Smooth muscle cell (in vitro differentiated cells): ENCODE results near the gene BCL3. TPM values are rescaled to one million over a fixed set of nuclear protein-coding genes. Genes with fewer than 3 reads are reported as not detected.
"Not testable (repeated sequence)": the region's sequence is repeated elsewhere in the genome, so short reads cannot be mapped to it uniquely, and the experiment has no call there.

Experiments
- DNase-seq: peaks from one replicate; lab custom pipeline; 2025; ENCODE audit not compliant: unreplicated experiment; lab: John Stamatoyannopoulos, UW
- H2AFZ ChIP-seq: fragments of 200-600 bp; sonication (generic); 2 replicates; pipeline ENCODE4 v1.6.0; 2016; ENCODE audit warnings: antibody characterized with exemption, low read depth, mild to moderate bottlenecking
- H3F3A ChIP-seq: fragments of 200-600 bp; sonication (generic); 2 replicates; pipeline ENCODE4 v1.6.0; 2017; ENCODE audit warnings: antibody characterized with exemption, low read depth
- H3K27ac ChIP-seq: fragments of 200-600 bp; sonication (generic); 2 replicates; pipeline ENCODE4 v1.5.1; 2016; ENCODE audit warnings: low read depth, mild to moderate bottlenecking
- H3K27me3 ChIP-seq: fragments of 200-600 bp; sonication (generic); 2 replicates; pipeline ENCODE4 v1.6.1; 2016; ENCODE audit warnings: low read depth, mild to moderate bottlenecking
- H3K36me3 ChIP-seq: fragments of 200-600 bp; sonication (generic); 2 replicates; pipeline ENCODE4 v1.5.1; 2016; ENCODE audit warnings: low read depth
- H3K4me1 ChIP-seq: fragments of 200-600 bp; sonication (generic); 2 replicates; pipeline ENCODE4 v1.5.1; 2016; ENCODE audit warnings: low read depth
- H3K4me2 ChIP-seq: fragments of 200-600 bp; sonication (generic); 2 replicates; pipeline ENCODE4 v1.6.0; 2016; ENCODE audit warnings: mild to moderate bottlenecking
- H3K4me3 ChIP-seq: fragments of 200-600 bp; sonication (generic); 2 replicates; pipeline ENCODE4 v1.5.1; 2016; ENCODE audit warnings: mild to moderate bottlenecking
- H3K79me2 ChIP-seq: fragments of 200-600 bp; sonication (generic); 2 replicates; pipeline ENCODE4 v1.6.0; 2016; ENCODE audit warnings: low read depth, mild to moderate bottlenecking
- H3K9ac ChIP-seq: fragments of 200-600 bp; sonication (generic); 2 replicates; pipeline ENCODE4 v1.6.0; 2016; ENCODE audit warnings: low read depth
- H3K9me3 ChIP-seq: fragments of 200-600 bp; sonication (generic); replicated peaks from 2 replicates; pipeline ENCODE4 v1.5.1; 2016; ENCODE audit warnings: low read depth
- H4K20me1 ChIP-seq: fragments of 200-600 bp; sonication (generic); 2 replicates; pipeline ENCODE4 v1.6.0; 2016; ENCODE audit warnings: low read depth
- CTCF ChIP-seq: fragments of 200-600 bp; sonication (generic); IDR thresholded peaks from 2 replicates; pipeline ENCODE4 v1.5.1; 2017; ENCODE audit warnings: borderline replicate concordance, mild to moderate bottlenecking, antibody characterized with exemption; ENCODE audit not compliant: insufficient read depth, poor library complexity, severe bottlenecking
- WGBS: methylation state at CpG from one replicate; pipeline ENCODE4 v1.1.7; 2016; ENCODE audit warnings: low lambda C conversion rate; 5-methylcytosine and 5-hydroxymethylcytosine counted together
- polyA plus RNA-seq: library from polyadenylated mRNA; unstranded; fragments of >200 nt; fragmentation: Nextera tagmentation; extraction: Ambion mirVana; gene quantifications from 2 replicates; pipeline ENCODE4 v1.2.1, GENCODE V29; 2016
- total RNA-seq: library from RNA; depleted of rRNA; stranded (reverse); fragments of >200 nt; gene quantifications from 2 replicates; pipeline ENCODE4 v1.2.3, GENCODE V29; 2014

BCL3 gene
- total and polyA plus RNA-seq, 2 experiments from 2014 or later, result 12.2 to 52.8 TPM

DNA sequence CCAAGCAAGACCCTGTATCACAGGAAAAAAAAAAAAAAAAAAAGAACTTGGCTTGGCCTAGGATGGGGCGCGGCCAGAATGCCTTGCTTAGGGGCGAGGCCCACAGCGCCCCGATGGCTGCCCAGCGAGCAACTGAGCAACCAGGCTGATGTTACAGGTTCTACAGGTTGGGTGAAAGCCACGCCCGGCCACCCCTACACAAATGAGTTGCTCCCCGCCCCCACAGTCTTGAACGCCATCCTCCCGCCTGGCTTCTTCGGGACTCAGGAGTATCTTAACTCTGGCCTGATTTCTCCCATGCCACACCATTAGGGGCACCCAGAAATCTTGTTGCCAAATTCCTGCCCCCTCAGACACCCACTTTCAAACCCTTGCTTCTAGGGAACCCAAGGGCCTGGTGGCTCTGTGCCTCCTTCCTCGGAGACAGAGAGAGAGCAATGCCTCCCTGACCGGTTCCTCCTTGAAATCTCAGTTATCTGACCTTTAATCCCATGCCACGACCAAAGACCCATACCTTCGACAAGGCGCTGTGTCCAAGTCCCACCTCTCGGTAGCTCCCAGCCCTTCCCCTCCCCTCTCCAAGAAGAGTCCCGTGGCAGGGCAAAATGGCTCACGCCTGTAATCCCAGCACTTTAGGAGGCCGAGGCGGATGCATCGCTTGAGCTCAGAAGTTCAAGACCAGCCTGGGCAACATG is 28.0 kb downstream of the BCL3 start:
- no peaks in the 10 kb centered on the region for H3K4me1 ChIP-seq
- TF ChIP-seq CTCF, result no peak
- H3K9me3 ChIP-seq, result no peaks in the 10 kb centered on the region
- DNase-seq, result no peak
- H2AFZ ChIP-seq, result no peak overlapping the region
- no peak overlapping the region for H3K27ac ChIP-seq
- no peak overlapping the region for H3K4me2 ChIP-seq
- H3K79me2 ChIP-seq, result no peaks in the 10 kb centered on the region
- H3K36me3 ChIP-seq, result no peaks in the 10 kb centered on the region
- H3K4me3 ChIP-seq, result no peak overlapping the region
- no peak overlapping the region for H3K9ac ChIP-seq
- no peaks in the 10 kb centered on the region for H3F3A ChIP-seq
- H4K20me1 ChIP-seq, result no peaks in the 10 kb centered on the region
- WGBS, result 85% methylated on average over 23 of the region's 23 CpGs
- peaks cover 7% of the 10 kb centered on the region for H3K27me3 ChIP-seq

GRCh38 chr19:44777715-44778347 is 29.3 kb downstream of the BCL3 start, which contains the start of gene CBLC:
Gene CBLC, plus strand, starts transcription at chr19:44777890. Its CDS starts 42 bp downstream, at chr19:44777932.
- no peak for TF ChIP-seq CTCF
- H3K36me3 ChIP-seq, result no peaks in the 10 kb centered on the region
- 12% methylated on average over 44 of the region's 47 CpGs for WGBS
- peak within 1 kb of the TSS; percentile 42 for H3K4me3 ChIP-seq
- H2AFZ ChIP-seq, result no peak within 1 kb of the TSS
- H3K4me2 ChIP-seq, result peak within 1 kb of the TSS; percentile 65
- no peaks in the 10 kb centered on the region for H3F3A ChIP-seq
- no peaks in the 10 kb centered on the region for H4K20me1 ChIP-seq
- no peaks in the 10 kb centered on the region for H3K9me3 ChIP-seq
- H3K79me2 ChIP-seq, result no peaks in the 10 kb centered on the region
- H3K27ac ChIP-seq, result no peak within 1 kb of the TSS
- H3K9ac ChIP-seq, result no peak within 1 kb of the TSS
- H3K27me3 ChIP-seq, result peaks cover 7% of the 10 kb centered on the region
- no peak for DNase-seq
- H3K4me1 ChIP-seq, result no peaks in the 10 kb centered on the region

GRCh38 chr19:44779150-44779549 is 30.6 kb downstream of the BCL3 start:
- Histone ChIP-seq H3K9me3 (no peaks in the 10 kb centered on the region), H3K36me3 (no peaks in the 10 kb centered on the region), H3K79me2 (no peaks in the 10 kb centered on the region), H3K27ac (no peak overlapping the region), H3K4me2 (no peak overlapping the region), H3K9ac (no peak overlapping the region), H3F3A (no peaks in the 10 kb centered on the region), H3K27me3 (peaks cover 7% of the 10 kb centered on the region), H2AFZ (no peak overlapping the region), H4K20me1 (no peaks in the 10 kb centered on the region), H3K4me3 (no peak overlapping the region), H3K4me1 (no peaks in the 10 kb centered on the region)
- WGBS, result 100% methylated on average over 2 of the region's 2 CpGs
- TF ChIP-seq CTCF, result no peak
- DNase-seq, result no peak

DNA sequence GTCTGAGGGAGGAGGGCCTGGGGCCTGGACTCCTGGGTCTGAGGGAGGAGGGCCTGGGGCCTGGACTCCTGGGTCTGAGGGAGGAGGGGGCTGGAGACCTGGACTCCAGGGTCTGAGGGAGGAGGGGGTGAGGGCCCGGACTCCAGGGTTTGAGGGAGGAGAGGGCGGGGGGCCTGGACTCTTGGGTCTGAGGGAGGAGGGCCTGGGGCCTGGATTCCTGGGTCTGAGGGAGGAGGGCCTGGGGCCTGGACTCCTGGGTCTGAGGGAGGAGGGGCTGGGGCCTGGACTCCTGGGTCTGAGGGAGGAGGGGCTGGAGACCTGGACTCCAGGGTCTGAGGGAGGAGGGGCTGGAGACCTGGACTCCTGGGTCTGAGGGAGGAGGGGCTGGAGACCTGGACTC is 33.2 kb downstream of the BCL3 start:
- H3K9me3 ChIP-seq, H4K20me1 ChIP-seq, H3K4me1 ChIP-seq, H3K9ac ChIP-seq, H3K79me2 ChIP-seq, H3K36me3 ChIP-seq, H3K4me2 ChIP-seq, H3F3A ChIP-seq, H3K27me3 ChIP-seq, H3K4me3 ChIP-seq, DNase-seq, H2AFZ ChIP-seq, H3K27ac ChIP-seq: not testable (repeated sequence)
- WGBS, result no CpG with 5 or more reads among the region's 2 CpGs
